Ureter (tissue), 1 donor: ENCODE results near the gene MYCN. TPM values are rescaled to one million over a fixed set of nuclear protein-coding genes. Genes with fewer than 3 reads are reported as not detected.
"Not testable (repeated sequence)": the region's sequence is repeated elsewhere in the genome, so short reads cannot be mapped to it uniquely, and the experiment has no call there.

Experiments
- DNase-seq: peaks from one replicate; pipeline ENCODE4 v3.0.0-alpha.2; 2020; ENCODE audit warnings: low spot score
- total RNA-seq: library from RNA; stranded (reverse); gene quantifications from one replicate; pipeline ENCODE4 v1.2.4, GENCODE V29; 2023
- donor health status: DM: yes; HTN: yes; CAD: no.

The MYCN gene
- total RNA-seq, 1 donor from 2014 or later = 3.7 TPM

DNA sequence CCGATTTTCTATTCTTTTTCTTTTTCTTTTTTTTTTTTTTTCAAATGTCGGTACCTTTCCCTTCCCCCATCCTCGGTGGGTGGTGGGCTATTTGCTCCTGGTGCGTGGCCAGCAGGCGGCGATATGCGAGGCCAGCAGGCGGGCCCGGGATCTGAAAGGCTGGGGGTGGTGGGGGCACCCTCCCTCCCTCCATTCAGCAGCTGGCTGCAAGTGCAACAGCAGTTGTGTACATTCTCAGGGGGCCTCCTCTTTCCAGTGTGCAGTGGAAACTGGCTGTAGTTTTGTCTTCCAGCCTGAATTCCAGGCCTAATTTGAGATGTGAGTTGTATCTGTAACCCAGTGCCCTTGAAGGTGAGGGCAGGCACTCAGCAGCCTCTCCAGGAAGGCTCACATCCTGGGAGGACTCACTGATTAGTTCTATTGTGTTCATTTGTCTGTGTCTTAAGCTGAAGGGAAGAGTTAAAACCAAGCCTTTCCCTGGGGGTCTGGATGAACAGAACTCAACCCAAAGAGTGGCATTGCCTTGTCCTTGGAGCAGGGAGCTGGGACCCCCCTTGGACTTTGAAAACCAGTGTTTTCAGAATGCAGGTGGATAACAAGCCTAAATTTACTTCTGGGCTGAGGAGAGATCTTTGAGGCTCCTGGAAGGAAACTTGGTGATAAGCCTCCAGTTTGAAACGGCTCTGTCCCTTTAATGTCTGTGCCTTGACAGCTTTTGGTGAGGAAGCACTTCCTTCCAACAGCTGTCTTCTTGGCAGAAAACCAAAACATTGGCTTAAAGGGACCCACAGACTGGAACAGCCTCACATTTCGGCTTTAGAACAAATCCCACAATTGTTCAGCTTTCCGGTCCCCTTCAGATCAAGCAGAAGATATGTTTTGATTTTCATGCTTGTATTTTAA, 3.3 kb downstream of the MYCN start:
- DNase-seq = no peak

DNA sequence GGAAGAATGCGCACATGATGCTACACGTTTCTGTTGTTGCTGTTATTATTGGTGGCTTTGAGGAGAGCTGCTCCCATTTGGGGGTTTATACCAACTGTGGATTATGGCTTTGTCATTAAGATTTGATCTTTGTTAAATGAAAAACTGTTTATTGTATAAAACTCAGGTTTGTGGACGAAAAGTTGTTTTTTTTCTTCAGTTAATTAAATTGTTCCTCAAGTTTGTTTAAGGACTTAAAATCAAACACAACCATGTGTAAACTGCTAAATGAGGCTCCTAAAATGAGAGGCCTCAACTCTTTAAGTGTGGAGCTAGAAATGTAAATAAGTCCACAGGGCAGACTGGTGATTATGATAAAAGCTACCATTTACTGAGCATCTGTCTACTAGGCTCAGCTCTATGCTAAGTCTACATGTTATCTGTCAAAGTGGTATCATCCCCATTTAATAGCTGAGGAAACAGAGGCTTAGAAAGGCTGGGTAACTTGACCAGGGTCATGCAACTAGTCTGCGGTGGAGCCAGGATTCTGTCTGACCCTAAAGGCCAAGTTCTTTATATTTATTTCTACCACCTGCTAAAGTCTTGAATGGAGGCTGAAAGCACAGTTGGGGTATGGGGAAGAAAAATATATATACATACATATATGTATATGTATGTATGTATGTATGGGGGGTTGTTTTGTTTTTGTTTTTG, 4.1 kb downstream of the MYCN start:
- no peak for DNase-seq

DNA sequence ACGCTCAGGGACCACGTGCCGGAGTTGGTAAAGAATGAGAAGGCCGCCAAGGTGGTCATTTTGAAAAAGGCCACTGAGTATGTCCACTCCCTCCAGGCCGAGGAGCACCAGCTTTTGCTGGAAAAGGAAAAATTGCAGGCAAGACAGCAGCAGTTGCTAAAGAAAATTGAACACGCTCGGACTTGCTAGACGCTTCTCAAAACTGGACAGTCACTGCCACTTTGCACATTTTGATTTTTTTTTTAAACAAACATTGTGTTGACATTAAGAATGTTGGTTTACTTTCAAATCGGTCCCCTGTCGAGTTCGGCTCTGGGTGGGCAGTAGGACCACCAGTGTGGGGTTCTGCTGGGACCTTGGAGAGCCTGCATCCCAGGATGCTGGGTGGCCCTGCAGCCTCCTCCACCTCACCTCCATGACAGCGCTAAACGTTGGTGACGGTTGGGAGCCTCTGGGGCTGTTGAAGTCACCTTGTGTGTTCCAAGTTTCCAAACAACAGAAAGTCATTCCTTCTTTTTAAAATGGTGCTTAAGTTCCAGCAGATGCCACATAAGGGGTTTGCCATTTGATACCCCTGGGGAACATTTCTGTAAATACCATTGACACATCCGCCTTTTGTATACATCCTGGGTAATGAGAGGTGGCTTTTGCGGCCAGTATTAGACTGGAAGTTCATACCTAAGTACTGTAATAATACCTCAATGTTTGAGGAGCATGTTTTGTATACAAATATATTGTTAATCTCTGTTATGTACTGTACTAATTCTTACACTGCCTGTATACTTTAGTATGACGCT, 5.8 kb downstream of the MYCN start:
- DNase-seq = no peak

DNA sequence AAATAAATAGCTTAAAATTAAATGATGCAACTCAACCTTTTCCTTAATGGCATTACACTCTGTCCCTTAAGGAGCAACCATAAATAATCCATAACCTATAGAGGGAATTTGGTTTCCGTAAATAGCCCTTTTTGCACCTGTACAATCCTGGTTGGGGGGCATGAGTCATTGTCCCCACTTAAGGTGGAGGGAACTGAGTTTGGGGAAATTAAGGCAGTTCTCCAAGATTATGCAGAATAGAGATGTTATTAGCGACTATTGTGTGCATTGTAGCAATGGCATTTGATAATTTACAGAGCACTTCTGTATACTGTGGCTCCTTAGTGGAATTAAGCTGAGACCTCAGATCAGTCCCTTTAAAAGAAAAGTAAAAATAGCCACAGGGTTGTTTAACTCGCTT, 6.6 kb downstream of the MYCN start:
- no peak for DNase-seq

DNA sequence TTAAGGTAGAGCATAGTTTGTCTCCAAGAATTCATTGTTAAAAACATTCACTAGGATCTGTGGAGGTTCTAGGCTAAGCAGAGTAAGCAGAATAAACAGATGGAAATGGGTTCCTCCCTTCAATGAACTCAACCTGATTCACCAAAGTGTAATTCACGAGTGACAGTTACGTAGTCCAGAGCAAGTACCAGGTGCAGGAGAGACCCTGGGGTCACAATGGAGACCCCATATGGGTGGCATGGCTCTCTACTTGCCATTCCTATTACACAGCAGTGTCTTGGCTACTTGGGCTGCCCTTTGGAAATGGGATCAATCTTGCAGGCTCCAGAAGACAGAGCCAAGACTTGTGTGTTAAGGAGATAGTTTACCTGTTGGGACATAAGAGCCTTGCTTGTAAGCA, 7.1 kb downstream of the MYCN start:
- DNase-seq = no peak

DNA sequence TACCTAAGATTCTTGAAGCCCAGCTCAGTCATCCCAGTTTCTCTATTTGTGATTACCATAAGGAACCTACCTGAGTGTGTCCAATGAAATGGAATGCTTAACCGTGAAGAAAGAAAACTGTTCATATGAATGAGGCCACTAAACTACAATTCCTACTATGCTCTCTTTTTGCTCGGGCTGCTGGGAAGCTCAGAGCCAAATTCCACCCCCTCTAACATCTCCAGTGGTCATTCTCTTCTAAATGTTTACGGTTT, 8.3 kb downstream of the MYCN start:
- DNase-seq = no peak

DNA sequence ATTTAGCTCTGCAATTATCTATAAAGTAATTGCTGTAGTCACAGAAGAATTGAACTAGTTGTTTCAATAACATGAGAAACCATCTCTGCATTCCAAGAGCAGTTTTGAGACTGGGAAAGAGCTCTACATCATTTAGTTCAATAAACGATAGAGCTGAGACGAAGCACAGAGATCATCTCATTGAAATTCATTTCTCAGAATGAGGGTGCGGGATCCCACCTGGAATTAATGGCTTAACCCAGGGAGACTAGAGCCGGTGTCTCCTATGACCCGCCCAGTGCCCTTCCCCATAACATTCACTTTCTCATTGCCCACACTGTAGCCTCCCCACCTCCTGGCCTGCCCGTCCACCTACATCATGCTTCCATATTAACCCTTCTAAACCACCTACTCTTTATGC, 8.8 kb downstream of the MYCN start:
- DNase-seq = no peak

DNA sequence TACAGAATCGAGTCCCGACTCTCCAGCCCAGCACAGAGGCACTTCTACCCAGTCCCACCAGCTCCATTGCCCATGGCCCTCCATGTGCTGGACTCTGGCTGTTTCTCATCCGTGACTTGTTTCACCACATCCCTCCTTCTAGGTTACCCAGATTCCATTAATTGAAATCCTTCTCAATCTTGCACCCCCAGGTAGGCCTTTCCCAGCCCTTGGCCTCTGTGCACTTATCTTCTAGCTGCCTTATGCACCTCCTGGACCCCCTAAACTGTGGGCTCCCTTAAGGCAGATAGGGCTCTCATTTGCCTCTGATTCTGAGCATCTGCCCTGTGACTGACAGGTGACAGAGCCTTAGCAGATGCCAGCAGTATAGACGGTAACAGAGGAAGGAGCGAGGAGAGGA, 9.2 kb downstream of the MYCN start:
- no peak for DNase-seq

DNA sequence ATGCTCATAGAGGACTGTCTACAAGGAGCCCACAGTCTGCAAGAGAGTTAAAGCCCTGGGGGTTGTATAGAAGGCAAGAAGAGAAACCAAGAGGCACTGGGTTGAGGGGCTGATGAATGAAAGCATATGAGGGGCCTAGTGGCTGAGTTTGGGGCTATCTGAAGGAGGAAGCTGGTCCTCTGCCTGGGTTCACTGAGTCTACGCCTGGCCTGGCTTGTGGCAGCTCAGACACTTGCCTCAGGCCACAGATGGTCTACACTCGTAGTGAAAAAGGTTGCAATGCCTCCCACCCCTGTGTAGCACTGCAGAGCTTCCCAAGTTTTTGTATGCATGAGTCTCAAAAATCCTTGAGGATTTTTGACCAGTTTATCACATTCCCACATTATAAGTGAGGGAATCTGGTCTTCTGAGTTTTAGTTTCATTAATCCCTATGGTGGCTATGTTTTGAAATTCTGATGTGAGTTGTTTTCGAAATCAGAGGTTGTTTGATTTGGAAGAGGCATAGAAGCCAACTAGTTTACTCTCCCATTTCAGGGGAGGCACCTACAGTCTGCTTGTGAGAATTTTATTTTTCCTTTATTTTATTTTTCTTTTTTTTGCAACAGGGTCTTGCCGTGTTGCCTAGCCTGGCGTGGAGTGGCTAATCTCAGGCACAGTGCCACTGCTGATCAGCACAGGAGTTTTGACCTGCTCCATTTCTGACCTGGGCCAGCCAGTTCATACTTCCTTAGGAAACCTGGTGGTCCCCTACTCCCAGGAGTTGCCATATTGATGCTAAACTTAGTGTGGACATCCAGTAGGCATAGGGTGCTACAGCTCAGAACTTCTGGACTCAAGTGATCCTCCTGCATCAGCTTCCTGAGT, 10.0 kb downstream of the MYCN start:
- no peak for DNase-seq

DNA sequence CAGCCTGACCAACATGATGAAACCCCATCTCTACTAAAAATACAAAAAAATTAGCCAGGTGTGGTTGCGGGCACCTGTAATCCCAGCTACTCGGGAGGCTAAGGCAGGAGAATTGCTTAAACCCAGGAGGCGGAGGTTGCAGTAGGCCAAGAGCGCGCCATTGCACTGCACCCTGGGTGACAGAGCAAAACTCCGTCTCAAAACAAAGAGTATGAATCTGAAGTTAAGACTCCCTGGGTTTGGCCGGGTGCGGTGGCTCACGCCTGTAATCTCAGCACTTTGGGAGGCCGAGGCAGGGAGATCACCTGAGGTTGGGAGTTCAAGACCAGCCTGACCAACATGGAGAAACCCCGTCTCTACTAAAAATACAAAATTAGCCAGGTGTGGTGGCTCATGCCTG, 11.6 kb downstream of the MYCN start:
- not testable (repeated sequence) for DNase-seq

DNA sequence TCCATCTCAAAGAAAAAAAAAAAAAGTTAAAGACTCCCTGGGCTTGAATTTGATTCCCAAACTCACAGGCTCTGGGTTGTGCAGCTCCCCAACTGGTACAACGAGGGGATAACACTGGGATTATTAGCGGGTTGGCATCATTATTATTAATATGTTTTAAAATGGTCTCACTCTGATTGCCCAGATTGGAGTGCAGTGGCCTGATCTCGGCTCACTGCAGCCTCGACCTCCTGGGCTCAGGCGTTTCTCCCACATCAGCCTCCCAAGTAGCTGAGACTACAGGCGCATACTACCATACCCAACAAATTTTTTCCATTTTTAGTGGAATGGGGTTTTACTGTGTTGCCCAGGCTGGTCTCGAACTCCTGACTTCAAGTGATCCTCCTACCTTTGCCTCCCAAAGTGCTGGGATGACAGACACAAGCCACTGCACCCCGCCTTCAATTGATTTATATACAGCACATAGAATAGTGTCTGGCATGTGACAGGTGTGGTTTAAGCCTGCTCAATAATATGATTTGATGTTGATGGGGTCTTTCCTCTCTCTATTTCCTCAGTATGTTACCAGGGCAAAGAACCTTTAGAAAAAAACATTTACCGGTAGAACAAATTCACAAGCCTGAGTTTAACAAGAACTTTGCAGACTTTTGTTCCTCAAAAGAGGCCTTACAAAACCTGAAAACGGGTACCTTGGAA, 12.2 kb downstream of the MYCN start:
- DNase-seq = no peak

DNA sequence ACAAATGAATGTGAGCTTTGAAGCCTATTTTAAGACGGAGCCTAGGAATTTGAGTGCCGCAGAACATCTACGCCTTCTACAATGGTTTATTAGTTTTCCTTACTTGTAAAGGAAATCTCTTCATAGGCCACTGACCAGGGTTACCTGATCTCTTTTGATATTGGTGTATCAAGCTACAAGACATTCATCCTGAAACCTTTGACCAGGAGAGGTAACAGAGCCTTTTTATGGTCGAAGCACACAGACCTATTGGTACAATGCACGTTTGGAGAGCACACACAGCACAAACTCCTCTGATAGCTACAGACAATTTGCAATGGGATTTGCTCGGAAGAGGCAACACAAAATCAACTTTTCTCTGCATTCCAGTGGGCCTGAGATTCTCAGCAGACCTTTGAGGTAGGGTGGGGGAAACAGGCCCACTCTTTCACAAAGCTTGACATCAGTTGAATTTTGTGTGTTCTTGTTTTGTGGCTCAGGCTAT, 12.8 kb downstream of the MYCN start:
- no peak for DNase-seq

DNA sequence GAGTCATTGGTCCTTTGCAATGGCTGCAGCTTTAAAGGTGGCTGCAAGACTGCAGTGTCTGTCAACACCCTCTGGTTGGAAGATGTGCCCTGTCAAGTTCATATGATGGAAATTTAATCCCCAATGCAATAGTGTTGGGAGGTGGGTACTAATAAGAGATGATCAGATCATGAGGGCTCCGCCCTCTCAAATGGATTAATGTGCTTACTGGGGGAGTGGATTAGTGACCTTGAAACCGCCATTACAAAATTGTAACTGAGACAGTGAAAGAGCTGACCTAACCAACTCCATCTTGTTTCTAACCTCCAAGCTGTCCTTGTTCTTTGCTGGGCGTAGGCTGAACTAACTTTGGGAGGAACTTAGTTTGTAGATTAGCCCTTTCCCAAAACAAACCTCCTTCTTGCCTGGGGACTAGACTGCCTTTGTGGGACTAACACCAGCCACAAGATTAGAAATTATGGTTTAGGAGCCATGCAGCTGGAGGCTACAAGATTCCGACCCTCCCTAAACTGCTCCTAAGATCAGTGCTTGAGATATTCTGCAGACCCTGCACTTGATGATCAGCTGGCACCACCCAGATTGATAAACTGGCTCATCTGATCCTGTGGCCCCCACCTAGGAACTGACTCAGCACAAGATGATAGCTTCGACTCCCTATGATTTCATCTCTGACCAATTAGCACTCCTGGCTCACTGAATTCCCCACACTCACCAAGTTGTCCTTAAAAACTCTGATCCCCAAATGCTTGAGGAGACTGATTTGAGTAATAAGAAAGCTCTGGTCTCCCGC, 13.7 kb downstream of the MYCN start:
- no peak for DNase-seq

DNA sequence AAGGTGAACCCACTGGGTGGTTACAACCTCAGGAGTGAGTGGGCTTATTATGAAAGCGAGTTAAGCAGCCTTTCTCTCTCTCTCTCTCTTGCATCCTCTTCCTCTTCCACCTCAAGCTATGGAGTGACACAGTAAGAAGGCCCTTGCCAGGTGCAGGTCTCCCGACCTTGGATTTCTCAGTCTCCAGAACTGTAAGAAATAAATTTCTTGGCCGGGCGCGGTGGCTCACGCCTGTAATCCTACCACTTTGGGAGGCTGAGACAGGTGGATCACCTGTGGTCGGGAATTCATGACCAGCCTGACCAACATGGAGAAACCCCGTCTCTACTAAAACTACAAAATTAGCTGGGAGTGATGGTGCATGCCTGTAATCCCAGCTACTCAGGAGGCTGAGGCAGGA, 14.4 kb downstream of the MYCN start:
- no peak for DNase-seq

DNA sequence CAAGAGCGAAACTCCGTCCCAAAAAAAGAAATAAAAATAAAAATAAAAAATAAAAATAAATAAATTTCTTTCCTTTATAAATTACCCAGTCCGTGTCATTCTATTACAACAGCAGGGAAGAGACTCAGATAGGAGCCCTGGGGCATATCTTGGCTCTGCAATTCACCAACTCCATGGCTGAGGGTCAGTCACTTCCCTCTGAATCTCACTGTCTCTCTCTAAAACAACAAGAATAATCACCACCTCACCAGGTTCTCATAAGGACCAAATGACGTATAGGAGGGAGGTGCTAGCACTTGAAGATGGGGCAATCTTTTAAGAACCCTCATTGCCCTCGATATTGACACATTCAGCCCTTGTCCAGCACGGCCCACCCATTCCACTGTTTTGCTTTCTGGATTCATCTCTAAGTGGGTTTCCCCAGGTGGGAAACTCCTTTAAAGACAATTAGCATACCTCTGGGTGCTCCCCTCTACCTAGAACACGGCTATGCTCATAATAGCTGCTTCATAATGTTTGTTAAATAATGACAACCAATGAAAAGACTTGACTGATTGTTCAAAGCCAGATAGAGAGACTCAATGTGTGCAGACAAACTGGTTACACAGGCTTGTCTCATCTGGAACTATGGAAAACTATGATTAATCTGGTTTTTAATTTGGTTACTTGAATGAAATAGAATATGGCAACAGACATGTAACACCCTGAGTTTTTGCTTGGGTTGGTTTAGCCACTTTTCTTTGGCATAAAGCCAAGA, 15.1 kb downstream of the MYCN start:
- DNase-seq = no peak

DNA sequence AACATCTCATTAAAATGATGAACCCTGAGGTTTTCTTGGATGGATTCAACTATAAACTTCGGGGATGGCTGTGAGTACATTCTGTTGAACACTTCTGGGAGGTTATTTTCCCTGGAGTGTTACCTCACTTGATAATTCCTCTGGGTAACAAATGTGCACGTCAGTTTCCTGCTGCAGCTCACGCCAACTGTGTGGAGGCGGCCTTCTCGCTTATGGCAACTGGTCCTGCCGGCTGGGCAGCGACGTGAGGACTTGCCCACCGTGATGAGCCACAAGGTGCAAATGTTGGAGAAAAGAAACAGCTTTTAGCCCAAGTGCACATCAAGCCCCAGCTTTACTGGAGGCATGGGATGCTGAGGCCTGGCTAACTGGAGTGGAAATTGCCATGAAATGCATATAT, 15.9 kb downstream of the MYCN start:
- DNase-seq = no peak

DNA sequence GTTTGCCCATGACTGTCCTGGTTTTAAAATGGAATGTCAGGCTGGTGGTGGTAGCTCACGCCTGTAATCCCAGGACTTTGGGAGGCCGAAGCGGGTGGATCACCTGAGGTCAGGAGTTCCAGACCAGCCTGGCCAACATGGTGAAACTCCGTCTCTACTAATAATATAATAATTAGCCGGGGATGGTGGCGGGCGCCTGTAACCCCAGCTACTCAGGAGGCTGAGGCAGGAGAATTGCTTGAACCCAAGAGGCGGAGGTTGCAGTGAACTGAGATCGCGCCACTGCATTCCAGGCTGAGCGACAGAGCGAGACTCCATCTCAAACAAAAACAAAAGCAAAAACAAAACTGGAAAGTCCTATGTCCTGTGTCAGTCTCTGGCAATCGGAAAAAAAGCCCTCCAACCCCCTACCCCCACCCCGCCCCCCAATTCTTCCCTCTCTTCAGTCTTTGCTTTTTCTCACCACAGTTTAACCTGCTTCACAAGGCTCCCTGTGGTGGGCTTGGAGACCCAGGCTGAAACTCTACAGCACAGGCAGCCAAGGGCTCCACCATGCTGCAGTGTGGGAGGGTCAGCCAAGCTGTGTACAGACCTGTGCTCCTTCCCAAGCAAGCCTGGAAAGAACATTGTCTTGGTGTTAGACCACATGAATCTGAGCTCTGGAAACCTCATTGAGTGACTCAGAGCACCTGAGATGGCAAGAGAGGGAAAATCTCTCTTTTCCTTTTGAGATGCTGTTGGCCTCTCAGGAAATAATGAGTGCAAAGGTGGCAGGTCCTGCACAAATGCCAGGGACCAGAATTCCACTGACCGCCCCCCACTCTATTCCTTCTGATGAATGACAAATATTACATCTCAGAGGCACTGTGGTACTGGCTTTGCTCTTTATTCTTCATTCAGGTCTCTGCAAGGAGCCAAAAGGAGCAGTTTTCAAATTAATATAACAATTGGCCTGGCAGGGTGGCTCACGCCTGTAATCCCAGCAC, 16.7 kb downstream of the MYCN start:
- no peak for DNase-seq
